Measurements from ENCODE around the gene SPINDOC. TPM values are rescaled to one million over a fixed set of nuclear protein-coding genes. Genes with fewer than 3 reads are reported as not detected.

Gene SPINDOC
- total and polyA plus RNA-seq, 9 of the 15 experiments (the other 6 are each of a cell fraction or from before 2014, with no cell fraction given): 0.70 to 36.3 (median 19.6) TPM

GRCh38 chr11:63838678-63839507, 25.6 kb downstream of the SPINDOC start, which contains the start of gene MARK2:
TSS of gene MARK2 (plus strand) at chr11:63839110. CDS start at chr11:63839507, 397 bp downstream.
- FAIRE-seq (peak; percentile 94), ATAC-seq (peak; percentile 93), DNase-seq (ENCODE audit: extremely low read depth in 1 of 4, low spot score in 3 of 4) (peak; percentile 98 to 99 (median 98))
- H3K4me1 ChIP-seq (replicated peaks in 1 of 2; ENCODE audit: control insufficient read depth in 2 of 2, insufficient read depth in 2 of 2, low read length in 2 of 2): peaks cover 24 to 27% of the 10 kb centered on the region in 2 experiments; a peak in 4 of 5 replicates
- in situ Hi-C loops (cut with MboI) (loop anchor here (5.0 to 10.0 kb wide), 2 partner anchors 106 to 308 kb away; no protein-coding TSS in a partner anchor), intact Hi-C loops (cut with micrococcal nuclease) (loop anchor here (5.0 to 10.0 kb wide), 2 partner anchors 72 to 466 kb away; partner anchors contain the start of genes CATSPERZ, ESRRA and ZFTA)
- peaks cover 27% of the 10 kb centered on the region for H4K20me1 ChIP-seq (replicated peaks; ENCODE audit: control insufficient read depth, insufficient read depth, low read length)
- H3K9ac ChIP-seq (ENCODE audit: insufficient read depth in 1 of 2, low read depth in 2 of 2, low read length in 2 of 2): peak within 1 kb of the TSS; percentile 87 to 95
- H3K4me3 ChIP-seq: peak within 1 kb of the TSS; percentile 95
- no peaks in the 10 kb centered on the region for H3K27me3 ChIP-seq (ENCODE audit: control insufficient read depth in 2 of 2, insufficient read depth in 2 of 2, low read length in 2 of 2)
- H3K79me2 ChIP-seq (ENCODE audit: control insufficient read depth, insufficient read depth, low read length): peaks cover 48% of the 10 kb centered on the region
- H3K27ac ChIP-seq (ENCODE audit: extremely low read depth, low read depth, low read length): peak within 1 kb of the TSS; percentile 78
- WGBS (ENCODE audit: insufficient coverage, low coverage, missing lambda C conversion rate): under 1% methylated on average over 69 of the region's 100 CpGs
- POLR2A ChIA-PET: interaction anchor here (0.5 to 2.0 kb wide), 12 partner anchors 11 to 132 kb away, joined by 3 to 26 read pairs (median 4); partner anchors contain the start of gene RCOR2
- no peaks in the 10 kb centered on the region for H3K9me3 ChIP-seq (replicated peaks; ENCODE audit: control insufficient read depth, insufficient read depth, low read depth, low read length)
- H3K36me3 ChIP-seq (ENCODE audit: control insufficient read depth, insufficient read depth, low read length): peaks cover 28% of the 10 kb centered on the region; the same call in 2 of the 3 replicates
- no peaks in the 10 kb centered on the region for H3K9me1 ChIP-seq (ENCODE audit: control insufficient read depth, insufficient read depth, low read length)
- H2AFZ ChIP-seq (ENCODE audit: low read depth, low read length): peak within 1 kb of the TSS; percentile 92
- BruUV-seq (replicated peaks): no TSS peak
- CTCF ChIA-PET (ENCODE audit: low intra/inter-chr PET ratio): interaction anchor here (0.6 to 2.8 kb wide), 7 partner anchors 15 to 309 kb away, joined by 3 to 21 read pairs (median 4); no protein-coding TSS in a partner anchor
- peak within 1 kb of the TSS; percentile 93 for H3K4me2 ChIP-seq (ENCODE audit: insufficient read depth, low read length)
- TF ChIP-seq CHD1 (IDR thresholded peaks at IDR 0.05; ENCODE audit: low read length) (peak; percentile 100), TAF1 (IDR thresholded peaks at IDR 0.05; ENCODE audit: control insufficient read depth, extremely low read depth, insufficient read depth, low read length, severe bottlenecking) (peak; percentile 68), CREM (IDR thresholded peaks at IDR 0.05; ENCODE audit: low read depth) (0 out of 2 replicates have a peak, but pooled peaks have one; percentile 2), HCFC1 (IDR thresholded peaks at IDR 0.05; ENCODE audit: low read depth, low read length) (peak; percentile 36; the same call in 1 of the 2 replicates), FIP1L1 (IDR thresholded peaks at IDR 0.05; ENCODE audit: low read depth, low read length, poor library complexity, severe bottlenecking) (peak; percentile 26), ZNF140 (CRISPR knock-in tag; IDR thresholded peaks at IDR 0.05) (no peak), PKNOX1 (IDR thresholded peaks at IDR 0.05) (peak; percentile 47; the same call in 1 of the 2 replicates), ZNF740 (CRISPR knock-in tag; IDR thresholded peaks at IDR 0.05) (peak; percentile 65; the same call in 1 of the 2 replicates), ZNF740 (tag; IDR thresholded peaks at IDR 0.05) (peak in 1 of 2 experiments; percentile 52; a peak in 1 of 4 replicates), HMGN3 (IDR thresholded peaks at IDR 0.05; ENCODE audit: borderline replicate concordance, extremely low read depth, insufficient read length, low read depth, low read length) (peak; percentile 23), TGIF2 (CRISPR knock-in tag; IDR thresholded peaks at IDR 0.05) (peak; percentile 68; the same call in 1 of the 2 replicates), SRSF1 (IDR thresholded peaks at IDR 0.05; ENCODE audit: low read depth, low read length) (no peak), RBBP5 (IDR thresholded peaks at IDR 0.05; ENCODE audit: borderline replicate concordance, insufficient read depth, low read length, poor library complexity, severe bottlenecking) (peak; percentile 69), CXXC5 (CRISPR knock-in tag; IDR thresholded peaks at IDR 0.05) (peak; percentile 58), POLR2G (IDR thresholded peaks at IDR 0.05; ENCODE audit: low read depth, low read length) (peak; percentile 88), PHF8 (IDR thresholded peaks at IDR 0.05; ENCODE audit: borderline replicate concordance, low read length) (peak; percentile 79; the same call in 1 of the 2 replicates)

Data from K562 (cell line).